MG63 (cell line): ENCODE results near the gene EHD4. TPM values are rescaled to one million over a fixed set of nuclear protein-coding genes. Genes with fewer than 3 reads are reported as not detected.
A peak's percentile ranks its signal among the peaks of the same experiment; 100 is the strongest.

Experiments used
- DNase-seq: peaks from one replicate; pipeline ENCODE4 v3.0.0-alpha.2; 2020
- H3K27me3 ChIP-seq: fragments of 250-450 bp; sonication (Bioruptor Pico); 2 replicates; pipeline ENCODE4 v1.5.1; 2020; ENCODE audit warnings: mild to moderate bottlenecking, moderate library complexity
- H3K36me3 ChIP-seq: fragments of 250-450 bp; sonication (Bioruptor Pico); 2 replicates; pipeline ENCODE4 v1.5.1; 2020; ENCODE audit warnings: mild to moderate bottlenecking, moderate library complexity
- H3K4me3 ChIP-seq: fragments of 250-450 bp; sonication (Bioruptor Pico); 2 replicates; pipeline ENCODE4 v1.5.1; 2020; ENCODE audit warnings: mild to moderate bottlenecking, moderate library complexity
- H3K9me3 ChIP-seq: fragments of 250-450 bp; sonication (Bioruptor Pico); 2 replicates; pipeline ENCODE4 v1.5.1; 2020; ENCODE audit warnings: mild to moderate bottlenecking, moderate library complexity
- total RNA-seq: library from RNA; depleted of rRNA; stranded (reverse); fragments of >200 nt; shearing (Covaris generic); gene quantifications from 2 replicates; pipeline ENCODE4 v1.2.3, GENCODE V29; 2014; ENCODE audit warnings: low replicate concordance

The EHD4 gene
- total RNA-seq, 1 experiment from 2014 or later, result 15.9 TPM

DNA sequence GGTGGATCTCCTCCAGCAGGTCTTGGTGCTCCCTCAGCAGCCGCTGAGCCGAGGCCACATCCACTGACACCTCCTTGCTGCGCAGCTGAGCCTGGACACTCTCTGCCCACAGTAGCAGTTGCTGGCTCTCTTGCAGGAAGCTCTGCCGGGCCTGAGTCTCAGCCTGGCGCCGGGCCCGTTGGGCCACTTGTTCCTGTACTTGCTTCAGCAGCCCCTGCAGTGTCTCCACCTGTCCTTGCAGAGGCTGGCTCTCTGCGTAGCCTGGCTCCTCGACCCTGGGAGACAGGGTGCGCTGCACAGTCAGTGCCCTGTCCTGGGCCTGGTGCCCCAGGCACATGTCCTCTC, 94.0 kb downstream of the EHD4 start:
- DNase-seq, result no peak
- H3K9me3 ChIP-seq, result no peaks in the 10 kb centered on the region
- no peaks in the 10 kb centered on the region for H3K36me3 ChIP-seq
- H3K27me3 ChIP-seq, result no peaks in the 10 kb centered on the region
- H3K4me3 ChIP-seq, result no peak overlapping the region

DNA sequence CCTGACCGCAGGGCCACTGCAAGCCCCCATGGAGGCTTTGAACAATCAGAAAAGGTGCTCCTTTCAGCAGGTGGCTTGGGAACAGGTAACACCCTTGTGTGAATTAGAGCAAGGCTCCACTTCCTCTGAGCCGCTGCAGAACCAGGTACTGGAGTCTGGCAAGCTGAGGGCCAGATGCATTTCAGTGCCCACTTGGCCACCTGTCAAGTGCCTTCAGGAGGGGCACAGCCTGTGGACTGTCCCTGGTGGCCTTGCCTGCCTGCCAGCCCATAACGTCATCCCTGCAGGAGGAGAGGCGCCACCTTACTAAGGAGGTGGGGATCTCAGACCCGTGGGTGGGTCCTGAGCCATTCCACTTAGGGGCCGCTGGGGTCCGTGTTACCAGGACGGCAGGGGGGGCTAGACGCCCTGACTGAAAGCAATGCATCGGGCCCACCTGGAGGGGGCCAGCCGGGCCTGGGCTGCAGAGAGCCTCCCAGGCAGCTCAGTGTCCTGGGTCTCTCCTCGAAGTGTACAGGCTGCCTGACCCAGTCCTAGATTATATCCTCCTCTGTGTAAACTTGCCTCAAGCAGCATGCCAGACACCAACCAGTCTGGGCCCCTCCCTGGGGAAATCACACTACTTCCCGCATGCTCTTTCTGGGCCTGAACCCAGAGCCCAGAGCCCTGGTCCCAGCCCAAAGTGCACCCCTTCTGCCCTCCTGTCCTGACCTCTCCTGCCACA, 94.6 kb downstream of the EHD4 start:
- H3K9me3 ChIP-seq, result no peaks in the 10 kb centered on the region
- DNase-seq, result no peak
- no peak overlapping the region for H3K4me3 ChIP-seq
- H3K27me3 ChIP-seq, result no peaks in the 10 kb centered on the region
- no peaks in the 10 kb centered on the region for H3K36me3 ChIP-seq

DNA sequence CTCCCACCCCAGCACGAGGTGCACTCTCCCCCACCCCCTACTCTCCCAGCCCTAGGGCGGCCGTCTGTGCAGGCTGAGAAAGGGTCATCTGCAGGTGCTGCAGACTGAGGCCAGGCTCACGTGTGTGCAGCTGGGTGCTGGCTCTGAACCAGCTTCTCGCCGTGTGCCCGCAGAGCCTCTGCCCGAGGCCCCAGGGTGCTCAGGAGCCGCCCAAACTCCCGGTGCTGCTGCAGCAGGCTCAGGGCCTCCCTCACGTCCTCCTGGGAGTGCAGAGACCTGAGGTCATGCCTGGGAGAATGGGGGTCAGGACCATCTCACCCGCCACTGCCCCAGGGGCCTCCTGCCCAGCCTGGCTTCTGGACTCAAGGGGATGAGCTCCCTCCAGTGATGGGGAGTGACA, 95.7 kb downstream of the EHD4 start:
- Histone ChIP-seq H3K4me3 (no peak overlapping the region), H3K27me3 (no peaks in the 10 kb centered on the region), H3K9me3 (no peaks in the 10 kb centered on the region), H3K36me3 (no peaks in the 10 kb centered on the region; the same call in 1 of the 2 replicates)
- DNase-seq, result no peak

DNA sequence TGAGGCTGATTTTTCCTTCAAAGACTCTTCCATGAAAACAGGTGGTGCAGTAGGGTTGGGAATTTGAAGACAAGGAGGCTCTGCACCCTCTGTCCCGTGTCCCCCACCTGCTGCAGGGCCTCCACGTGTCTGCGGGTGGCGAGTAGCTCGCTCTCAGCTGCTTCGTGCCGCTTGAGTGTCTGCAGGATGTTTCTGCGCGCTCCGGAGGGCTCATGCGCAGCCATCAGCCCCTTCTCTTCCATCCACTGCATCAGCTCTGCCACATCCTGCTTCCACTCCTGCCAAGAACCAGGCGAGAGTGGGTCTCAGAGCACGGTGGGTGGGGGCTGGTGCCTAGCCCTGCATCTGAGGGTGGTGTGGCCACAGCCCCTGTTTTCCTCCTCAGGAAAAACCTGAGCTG, 96.3 kb downstream of the EHD4 start:
- Histone ChIP-seq H3K9me3 (no peaks in the 10 kb centered on the region), H3K27me3 (no peaks in the 10 kb centered on the region), H3K4me3 (no peak overlapping the region), H3K36me3 (no peaks in the 10 kb centered on the region; the same call in 1 of the 2 replicates)
- DNase-seq, result no peak

DNA sequence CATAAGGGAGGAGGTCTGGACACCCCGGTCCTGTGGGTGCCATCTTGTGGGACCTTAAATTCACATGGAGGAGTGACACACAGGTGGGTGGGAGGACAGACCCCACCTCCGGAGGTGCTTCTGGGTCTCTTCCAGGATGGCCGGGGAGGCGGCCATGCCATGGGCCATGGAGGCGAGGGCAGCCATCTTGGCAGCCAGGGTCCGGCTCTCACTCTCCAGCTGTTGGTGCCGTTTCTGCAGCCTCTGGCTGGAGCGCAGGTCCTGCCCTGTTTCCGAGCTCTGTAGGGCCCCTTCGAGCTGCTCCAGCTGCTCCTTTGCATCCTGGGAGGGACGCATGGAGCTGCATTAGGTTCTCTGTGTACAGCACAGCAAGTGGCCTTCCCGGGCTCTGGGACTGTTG, 97.6 kb downstream of the EHD4 start:
- Histone ChIP-seq H3K9me3 (no peaks in the 10 kb centered on the region), H3K27me3 (no peaks in the 10 kb centered on the region), H3K4me3 (no peak overlapping the region), H3K36me3 (no peaks in the 10 kb centered on the region; the same call in none of the 2 replicates)
- DNase-seq, result no peak

DNA sequence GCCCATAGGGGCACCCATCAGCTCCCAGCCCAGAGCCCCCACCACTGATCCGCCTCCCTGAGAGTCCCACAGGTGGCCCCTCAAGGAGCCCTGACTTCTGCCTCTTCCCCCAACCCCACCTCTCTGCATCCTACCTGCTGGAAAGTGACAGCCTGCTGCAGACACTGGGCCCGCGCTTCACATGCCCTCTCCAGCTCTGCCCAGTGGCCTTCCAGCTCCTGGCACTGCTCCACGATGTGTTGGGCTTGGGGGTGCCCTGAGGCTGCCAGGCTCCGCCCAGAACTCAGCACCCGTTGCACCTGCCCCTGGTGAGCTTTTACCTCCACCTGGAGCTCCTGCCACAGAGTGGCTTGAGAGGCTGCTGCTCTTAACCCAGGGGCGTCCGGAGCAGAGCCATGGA, 98.6 kb downstream of the EHD4 start:
- Histone ChIP-seq H3K9me3 (no peaks in the 10 kb centered on the region), H3K36me3 (no peaks in the 10 kb centered on the region; the same call in none of the 2 replicates), H3K27me3 (no peaks in the 10 kb centered on the region), H3K4me3 (no peak overlapping the region)
- DNase-seq, result no peak

DNA sequence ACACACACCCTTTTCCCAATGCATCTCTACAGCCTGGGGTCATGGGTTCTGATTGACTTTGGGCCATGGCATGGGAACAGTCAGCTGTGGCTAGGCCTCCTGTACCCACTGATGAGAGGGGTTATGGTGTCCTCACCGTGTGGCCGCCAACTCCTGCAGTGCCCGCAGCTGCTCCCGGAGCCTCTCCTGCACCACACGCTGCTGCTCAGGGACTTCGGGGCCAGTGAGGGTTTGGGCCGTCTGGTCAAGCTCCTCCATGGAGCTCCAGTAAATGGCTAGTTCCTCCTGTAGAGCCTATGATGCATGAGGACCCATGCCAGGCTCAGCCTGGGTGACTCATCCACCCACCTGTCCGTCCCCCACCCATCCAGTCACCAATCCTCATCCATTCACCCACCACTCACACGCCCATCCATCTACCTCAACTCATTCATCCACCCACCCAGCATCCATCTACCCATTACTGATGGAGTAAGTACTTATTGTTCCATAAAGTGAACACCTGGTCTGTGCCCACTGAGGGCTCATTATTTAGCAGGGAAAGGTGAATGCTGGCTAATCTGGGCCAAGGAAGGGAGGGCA, 100.1 kb downstream of the EHD4 start:
- H3K27me3 ChIP-seq, result no peaks in the 10 kb centered on the region
- no peak for DNase-seq
- H3K9me3 ChIP-seq, result no peaks in the 10 kb centered on the region
- H3K36me3 ChIP-seq, result no peaks in the 10 kb centered on the region; the same call in none of the 2 replicates
- H3K4me3 ChIP-seq, result no peak overlapping the region

DNA sequence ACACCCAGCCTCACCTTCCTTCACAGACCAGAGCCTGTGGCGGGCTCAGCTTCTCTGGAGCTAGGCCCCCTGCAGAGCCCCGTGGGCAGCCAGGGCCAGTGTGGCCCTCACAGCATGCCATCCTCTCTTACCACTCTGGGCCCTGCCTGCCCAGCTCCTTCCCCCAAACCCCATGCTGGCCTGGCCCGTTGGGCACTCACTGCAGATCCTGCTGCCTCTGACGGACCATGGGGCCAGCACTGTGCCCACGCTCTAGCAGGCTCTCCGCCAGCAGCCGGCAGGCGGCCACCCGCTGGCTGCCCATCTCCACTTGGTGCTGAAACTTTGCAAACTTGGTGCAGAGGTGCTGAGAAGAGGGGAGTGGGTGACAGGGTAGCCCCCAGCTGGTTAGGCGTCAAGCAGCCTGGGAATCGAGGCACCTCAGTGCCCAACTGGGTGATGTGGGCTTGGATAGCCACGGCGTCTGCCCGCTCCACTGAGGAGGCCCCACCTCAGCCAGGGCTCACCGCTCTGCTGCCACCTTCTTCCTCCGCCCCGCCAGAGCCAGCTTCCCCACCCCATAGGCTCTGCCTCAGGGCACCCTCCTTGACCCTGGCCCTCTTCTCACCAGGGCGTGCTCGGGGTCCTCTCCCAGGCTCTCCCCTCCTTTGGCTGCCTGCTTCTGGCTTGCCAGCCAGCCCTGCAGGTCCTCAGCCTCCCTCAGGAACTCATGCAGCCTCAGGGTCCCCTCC, 101.0 kb downstream of the EHD4 start:
- H3K36me3 ChIP-seq, result no peaks in the 10 kb centered on the region; the same call in none of the 2 replicates

DNA sequence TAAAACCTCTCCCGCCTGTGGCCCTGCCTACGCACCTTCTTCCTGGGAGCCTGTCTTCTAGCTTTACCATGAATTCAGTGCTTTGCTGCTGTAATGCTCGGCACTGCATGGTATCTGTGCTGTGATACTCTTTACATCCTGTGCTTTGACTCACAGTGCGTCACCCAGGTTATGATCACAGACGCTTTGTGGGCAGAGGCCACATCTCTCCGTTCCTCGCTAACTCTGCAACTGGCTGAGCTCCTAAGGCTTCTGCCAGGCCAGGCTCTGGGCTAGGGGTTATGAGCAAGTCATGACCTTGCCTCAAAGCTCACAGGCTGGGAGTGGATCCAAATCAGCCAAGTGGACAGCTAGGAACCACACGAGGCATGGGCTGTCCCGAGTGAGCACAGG, 101.7 kb downstream of the EHD4 start:
- Histone ChIP-seq H3K27me3 (no peaks in the 10 kb centered on the region), H3K9me3 (no peaks in the 10 kb centered on the region), H3K36me3 (no peaks in the 10 kb centered on the region; the same call in none of the 2 replicates), H3K4me3 (no peak overlapping the region)
- peak; percentile 89 for DNase-seq

More for the DNA sequence above, 101.0 kb downstream of the EHD4 start:
- DNase-seq, result no peak
- no peak overlapping the region for H3K4me3 ChIP-seq
- no peaks in the 10 kb centered on the region for H3K27me3 ChIP-seq
- H3K9me3 ChIP-seq, result no peaks in the 10 kb centered on the region

DNA sequence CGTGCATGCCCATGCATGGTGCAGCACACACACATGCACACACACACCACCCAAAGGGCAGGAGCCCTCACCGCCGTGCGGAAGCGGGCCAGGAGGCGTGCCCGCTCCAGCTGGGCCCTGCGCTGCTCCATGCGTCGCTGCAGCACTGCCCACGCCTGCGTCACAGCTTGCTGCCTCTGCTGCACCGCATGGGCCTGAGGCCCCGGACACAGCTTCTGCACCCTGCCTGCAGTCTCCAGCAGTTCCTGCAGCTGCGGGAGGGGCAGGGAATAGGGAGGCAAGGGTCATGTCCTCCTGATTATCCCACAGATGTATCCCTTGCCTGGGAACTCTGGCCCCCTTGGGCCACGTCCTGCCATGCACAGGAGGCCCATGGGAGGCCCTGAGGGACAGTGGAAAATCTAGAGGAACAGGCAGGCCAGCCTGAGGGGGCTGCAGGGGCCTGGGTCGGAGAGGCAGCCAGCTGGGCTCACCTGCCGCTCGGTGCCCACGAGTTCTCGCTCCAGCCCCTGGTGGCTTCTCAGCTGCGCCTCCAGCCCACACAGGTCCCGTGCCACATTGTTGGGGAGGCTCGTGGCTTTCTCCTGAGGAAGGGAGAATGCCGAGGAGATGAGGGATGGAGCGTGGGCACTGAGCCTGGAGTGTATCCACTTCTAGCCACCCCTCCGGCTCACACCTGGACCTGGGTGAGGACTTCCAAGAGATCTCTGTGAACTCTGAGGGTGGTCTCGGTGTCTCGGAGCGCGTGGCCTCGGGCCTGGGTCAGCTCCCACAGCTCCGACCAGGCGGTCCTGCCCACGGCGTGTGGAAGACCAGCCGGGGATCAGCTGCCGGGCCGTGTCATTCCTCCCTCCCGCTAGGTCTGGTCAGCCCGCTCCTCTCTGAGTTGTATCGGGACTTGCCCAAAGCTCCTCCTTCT, 102.3 kb downstream of the EHD4 start:
- H3K9me3 ChIP-seq, result no peaks in the 10 kb centered on the region
- H3K27me3 ChIP-seq, result no peaks in the 10 kb centered on the region
- H3K36me3 ChIP-seq, result no peaks in the 10 kb centered on the region; the same call in none of the 2 replicates
- H3K4me3 ChIP-seq, result no peak overlapping the region
- DNase-seq, result no peak

DNA sequence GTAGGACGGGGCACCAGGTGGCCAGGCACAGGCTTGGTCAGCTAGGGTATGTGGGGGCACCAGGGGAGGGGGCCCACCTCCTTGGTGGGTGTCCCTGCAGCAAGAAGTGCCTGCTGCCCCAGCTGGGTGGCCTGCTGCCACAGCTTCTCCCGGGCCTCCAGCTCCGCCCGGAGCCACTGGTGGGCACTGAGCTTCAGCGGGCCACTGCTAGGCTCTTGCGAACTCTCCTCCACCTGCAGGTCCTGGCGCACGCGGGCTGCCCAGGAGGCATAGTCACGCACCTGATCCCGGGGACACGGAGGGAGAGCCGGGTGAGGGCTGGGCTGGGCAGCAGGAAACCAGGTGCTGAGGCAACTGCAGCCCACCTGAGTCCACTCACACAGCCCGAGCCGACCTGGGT, 104.0 kb downstream of the EHD4 start:
- Histone ChIP-seq H3K36me3 (no peaks in the 10 kb centered on the region; the same call in none of the 2 replicates), H3K4me3 (no peak overlapping the region)
- no peak for DNase-seq

DNA sequence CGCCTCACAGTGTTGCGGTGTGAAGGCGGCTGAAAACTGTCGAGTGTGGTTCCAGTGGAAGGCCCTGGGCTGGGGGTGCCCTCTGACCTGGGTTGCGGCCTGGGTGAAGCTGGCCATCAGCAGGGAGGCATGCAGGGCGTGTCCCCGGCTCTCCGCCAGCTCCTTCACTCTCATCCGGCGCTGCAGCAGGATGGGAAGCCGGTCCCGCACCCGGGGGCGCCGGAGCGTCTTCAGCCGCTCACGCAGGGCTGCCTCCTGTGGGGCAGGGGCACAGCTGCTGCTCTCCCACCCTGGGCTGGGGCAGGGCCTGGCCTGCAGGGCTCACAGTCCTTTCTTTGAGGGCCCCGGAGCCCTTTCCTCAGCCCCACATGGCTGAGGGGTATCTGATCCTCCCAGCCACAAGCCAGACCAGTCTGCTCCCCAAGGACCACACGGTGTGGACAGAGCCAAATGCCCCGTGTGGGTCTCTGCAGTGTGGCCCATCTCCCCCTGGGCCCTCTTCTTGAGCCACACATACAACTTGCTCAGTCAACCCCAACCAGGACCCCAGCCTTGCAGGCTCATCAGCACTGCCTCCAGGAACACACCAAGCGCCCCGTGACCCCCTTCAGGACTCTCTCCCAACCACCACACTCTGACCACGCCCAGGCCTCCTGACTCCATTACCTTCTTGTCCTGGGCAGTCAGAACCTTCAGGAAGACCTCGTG, 105.3 kb downstream of the EHD4 start:
- Histone ChIP-seq H3K9me3 (no peaks in the 10 kb centered on the region), H3K27me3 (no peaks in the 10 kb centered on the region), H3K4me3 (no peak overlapping the region), H3K36me3 (no peaks in the 10 kb centered on the region; the same call in none of the 2 replicates)
- no peak for DNase-seq

More for the DNA sequence above, 104.0 kb downstream of the EHD4 start:
- Histone ChIP-seq H3K27me3 (no peaks in the 10 kb centered on the region), H3K9me3 (no peaks in the 10 kb centered on the region)

DNA sequence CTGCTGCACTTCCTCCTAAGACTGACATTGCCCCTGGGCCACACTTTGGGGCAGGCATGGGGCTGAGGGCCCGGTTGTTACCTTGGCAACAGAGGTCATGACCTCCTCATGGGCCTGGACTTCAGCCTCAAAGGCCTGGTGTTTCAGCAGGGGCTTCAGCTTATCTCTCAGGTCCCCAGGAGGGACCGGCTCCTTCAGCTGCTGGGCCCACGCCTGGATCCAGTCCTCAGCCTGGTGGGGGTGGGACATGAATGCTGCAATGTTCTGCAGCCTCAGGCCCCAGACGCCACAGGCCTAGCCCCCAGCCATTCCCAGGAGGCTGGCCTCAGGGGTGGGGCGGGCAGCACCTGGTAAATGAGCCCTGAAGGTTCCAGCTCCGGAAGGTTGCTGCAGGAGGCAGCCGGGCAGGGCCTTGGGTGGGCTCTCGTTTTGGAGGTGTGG, 106.1 kb downstream of the EHD4 start:
- H3K36me3 ChIP-seq, result no peaks in the 10 kb centered on the region; the same call in 1 of the 2 replicates
- H3K9me3 ChIP-seq, result no peaks in the 10 kb centered on the region
- H3K27me3 ChIP-seq, result no peaks in the 10 kb centered on the region
- H3K4me3 ChIP-seq, result no peak overlapping the region
- no peak for DNase-seq

DNA sequence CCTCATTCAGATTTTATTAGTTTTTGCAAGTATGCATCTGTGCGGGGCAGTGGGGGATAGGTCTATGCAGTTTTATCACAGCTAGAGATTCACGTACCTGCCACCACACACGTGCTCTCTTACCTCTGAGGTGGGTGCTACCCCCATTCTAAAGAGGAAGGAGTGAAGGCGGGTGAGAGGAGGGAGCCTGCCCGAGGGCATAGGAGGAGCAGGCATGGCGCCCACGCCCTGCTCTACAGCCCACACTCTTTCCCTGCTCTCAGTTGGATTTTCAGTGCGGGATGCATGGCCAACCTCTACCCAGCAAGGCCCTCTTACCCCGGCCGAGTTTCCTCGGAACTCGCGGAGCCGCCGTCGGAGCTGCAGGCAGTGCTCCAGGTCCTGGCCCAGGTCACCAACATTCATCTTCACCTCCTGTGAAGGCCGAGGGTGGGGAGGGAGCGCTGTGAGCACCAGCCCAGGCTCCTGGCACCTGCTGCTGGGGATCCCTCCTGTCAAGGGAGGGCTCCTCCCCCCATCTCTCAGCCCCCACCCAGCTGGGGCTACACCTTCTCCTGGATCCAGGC, 106.8 kb downstream of the EHD4 start:
- Histone ChIP-seq H3K9me3 (no peaks in the 10 kb centered on the region), H3K27me3 (no peaks in the 10 kb centered on the region), H3K36me3 (no peaks in the 10 kb centered on the region; the same call in 1 of the 2 replicates), H3K4me3 (no peak overlapping the region)
- DNase-seq, result no peak

DNA sequence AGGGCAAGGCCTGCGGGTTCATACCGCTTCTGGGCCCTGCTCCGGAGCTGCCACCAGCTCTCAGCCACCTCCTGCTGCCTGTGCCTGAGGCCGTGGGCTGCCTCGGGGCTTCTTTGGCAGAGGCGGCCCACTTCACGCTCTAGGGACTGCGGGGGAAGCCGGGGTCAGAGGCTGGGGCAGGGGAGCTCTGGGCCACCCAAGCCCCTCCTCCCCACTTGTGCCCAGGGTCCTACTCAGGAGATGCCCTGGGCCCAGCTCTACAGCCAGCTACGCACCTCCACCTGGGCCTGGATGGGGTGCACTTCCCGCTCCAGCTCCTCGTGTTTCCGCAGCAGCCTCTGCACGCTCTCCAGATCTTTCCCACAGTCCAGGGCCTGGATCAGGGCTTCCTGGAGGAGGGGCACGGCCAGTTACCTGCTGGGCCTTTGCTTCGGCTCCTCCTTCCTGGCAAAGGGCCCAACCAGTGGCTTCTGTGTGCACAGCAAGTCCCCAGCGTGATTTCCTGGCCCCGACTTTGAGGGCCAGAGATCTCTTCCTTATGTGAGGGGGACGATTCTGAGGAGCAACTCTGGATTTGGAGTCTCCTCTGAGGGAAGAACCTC, 109.7 kb downstream of the EHD4 start:
- Histone ChIP-seq H3K4me3 (no peak overlapping the region), H3K36me3 (no peaks in the 10 kb centered on the region), H3K9me3 (no peaks in the 10 kb centered on the region), H3K27me3 (no peaks in the 10 kb centered on the region)
- DNase-seq, result no peak
